K562 (cell line): Measurements from ENCODE around the gene PCDHGC4. TPM values are rescaled to one million over a fixed set of nuclear protein-coding genes. Genes with fewer than 3 reads are reported as not detected.

ENCODE experiments used
- ATAC-seq: fragments of 200-7000 bp; cut with Tn5 transposase; 3 replicates; pipeline ENCODE4 v1.9.1; 2020; ENCODE audit warnings: moderate library complexity
- BruUV-seq: library from RNA; stranded (reverse); fragments of 400-500 nt; replicated peaks from 2 replicates; lab custom pipeline; 2021; lab: Mats Ljungman, UMichigan
- CTCF ChIA-PET: fragments of 300-600 bp; formaldehyde crosslinking; extraction: SDS; loops from one replicate; lab custom pipeline; 2021; ENCODE audit warnings: low intra/inter-chr PET ratio; lab: Yijun Ruan, JAX
- POLR2A ChIA-PET: fragments of 300-600, 350-650 bp; sonication (Branson Sonifier 250); formaldehyde crosslinking; extraction: SDS; loops from one replicate; lab custom pipeline; 2021; ENCODE audit warnings: antibody characterized with exemption, inconsistent platforms; lab: Yijun Ruan, JAX
- DNase-seq, 4 experiments: peaks; one replicate each; pipeline versions ENCODE4 v3.0.0 to v3.0.0-alpha.2; 2011 to 2018; ENCODE audit warnings: low spot score in 3 of 4, mixed read lengths in 3 of 4; ENCODE audit errors: extremely low read depth in 1 of 4
- FAIRE-seq: peaks from 2 replicates; lab custom pipeline; 2011; peaks lifted over from hg19 to GRCh38; lab: Jason Lieb, UNC
- H2AFZ ChIP-seq: 2 replicates; pipeline ENCODE4 v1.6.0; 2011; ENCODE audit warnings: low read depth, low read length, control low read depth, inconsistent platforms
- H3K27ac ChIP-seq: fragments of 200-600 bp; 3 replicates; pipeline ENCODE4 v1.8.0; 2011; ENCODE audit warnings: low read depth, mild to moderate bottlenecking, control low read depth, inconsistent platforms, low read length, moderate library complexity, mixed read lengths; ENCODE audit errors: extremely low read depth
- H3K27me3 ChIP-seq, 2 experiments: fragments of 300-600 bp in 1 of 2; 2 replicates in 1 of 2; 3 replicates in 1 of 2; pipeline versions ENCODE4 v1.6.0 to v1.8.0; 2011; ENCODE audit warnings: inconsistent platforms in 2 of 2, low read length in 2 of 2, mild to moderate bottlenecking in 1 of 2, mixed read lengths in 1 of 2, moderate library complexity in 1 of 2; ENCODE audit not compliant: control insufficient read depth in 2 of 2, insufficient read depth in 2 of 2
- H3K36me3 ChIP-seq: fragments of 300-600 bp; 3 replicates; pipeline ENCODE4 v1.8.0; 2011; ENCODE audit warnings: mild to moderate bottlenecking, low read length, inconsistent platforms; ENCODE audit not compliant: control insufficient read depth, insufficient read depth
- H3K4me1 ChIP-seq, 2 experiments: fragments of 200-600 bp in 1 of 2; replicated peaks in 1 of 2; 2 replicates in 1 of 2; 3 replicates in 1 of 2; pipeline versions ENCODE4 v1.5.1 to v1.8.0; 2011; ENCODE audit warnings: inconsistent platforms in 2 of 2, low read length in 2 of 2, mild to moderate bottlenecking in 1 of 2, mixed read lengths in 1 of 2, moderate library complexity in 1 of 2; ENCODE audit not compliant: control insufficient read depth in 2 of 2, insufficient read depth in 2 of 2
- H3K4me2 ChIP-seq: 2 replicates; pipeline ENCODE4 v1.6.1; 2011; ENCODE audit warnings: low read length, control low read depth, inconsistent platforms, mixed read lengths; ENCODE audit not compliant: insufficient read depth
- H3K4me3 ChIP-seq: fragments of 200-600 bp; sonication (generic), shearing (Covaris generic); 2 replicates; pipeline ENCODE4 v1.5.1; 2016; ENCODE audit warnings: control low read depth, inconsistent platforms
- H3K79me2 ChIP-seq: fragments of 200-600 bp; 3 replicates; pipeline ENCODE4 v1.8.0; 2011; ENCODE audit warnings: low read length, inconsistent platforms; ENCODE audit not compliant: control insufficient read depth, insufficient read depth
- H3K9ac ChIP-seq, 2 experiments: 2 replicates each; pipeline versions ENCODE4 v1.6.0 to v1.6.1; 2011; ENCODE audit warnings: low read depth in 2 of 2, low read length in 2 of 2, control low read depth in 1 of 2, inconsistent platforms in 1 of 2, mild to moderate bottlenecking in 1 of 2, mixed read lengths in 1 of 2; ENCODE audit not compliant: insufficient read depth in 1 of 2
- H3K9me1 ChIP-seq: one replicate; pipeline ENCODE4 v1.6.0; 2011; ENCODE audit warnings: inconsistent platforms, mild to moderate bottlenecking, low read length, moderate library complexity; ENCODE audit not compliant: control insufficient read depth, insufficient read depth
- H3K9me3 ChIP-seq: replicated peaks from 2 replicates; pipeline ENCODE4 v1.5.1; 2011; ENCODE audit warnings: low read depth, low read length, inconsistent platforms; ENCODE audit not compliant: control insufficient read depth, insufficient read depth
- H4K20me1 ChIP-seq: replicated peaks from 2 replicates; pipeline ENCODE4 v1.6.1; 2011; ENCODE audit warnings: low read length, inconsistent platforms, mixed read lengths; ENCODE audit not compliant: control insufficient read depth, insufficient read depth
- ELK3 ChIP-seq: fragments of 450-650 bp; formaldehyde crosslinking; IDR thresholded peaks from 2 replicates; pipeline ENCODE4 v1.4.0; 2020; ENCODE audit warnings: mild to moderate bottlenecking
- EP300 ChIP-seq: IDR thresholded peaks from 2 replicates; pipeline ENCODE4 v1.6.1; 2012; ENCODE audit warnings: low read length, improper control_type of control experiment
- GATAD2B ChIP-seq: fragments of 450-650 bp; IDR thresholded peaks from 2 replicates; pipeline ENCODE4 v1.6.1; 2017; ENCODE audit warnings: mild to moderate bottlenecking, borderline replicate concordance
- HIVEP1 ChIP-seq: fragments of 250-450 bp; sonication (Bioruptor Pico); IDR thresholded peaks from 2 replicates; pipeline ENCODE4 v1.4.0; 2020; ENCODE audit warnings: mild to moderate bottlenecking
- HMG20B ChIP-seq: fragments of 250-450 bp; sonication (Bioruptor Pico); IDR thresholded peaks from 2 replicates; pipeline ENCODE4 v1.5.0; 2021; ENCODE audit warnings: mild to moderate bottlenecking
- KAT7 ChIP-seq: sonication (generic); formaldehyde crosslinking; IDR thresholded peaks from 2 replicates; pipeline ENCODE4 v1.8.0; 2022; ENCODE audit warnings: missing genetic modification reagents, mild to moderate bottlenecking, borderline replicate concordance
- L3MBTL2 ChIP-seq: fragments of 450-650 bp; IDR thresholded peaks from 2 replicates; pipeline ENCODE4 v1.6.1; 2016; ENCODE audit warnings: mild to moderate bottlenecking, moderate library complexity
- MYBL2 ChIP-seq, 2 experiments: fragments of 450-650 bp in 1 of 2; sonication (generic) in 1 of 2; formaldehyde crosslinking in 1 of 2; IDR thresholded peaks; 2 replicates each; pipeline versions ENCODE4 v1.6.1 to v1.8.1; 2017 to 2022; ENCODE audit warnings: borderline replicate concordance in 1 of 2, inconsistent platforms in 1 of 2, low read depth in 1 of 2, mild to moderate bottlenecking in 1 of 2, missing genetic modification reagents in 1 of 2, moderate library complexity in 1 of 2
- NBN ChIP-seq: fragments of 450-650 bp; IDR thresholded peaks from 2 replicates; pipeline ENCODE4 v1.6.1; 2016; ENCODE audit warnings: low read depth, mild to moderate bottlenecking
- PTTG1 ChIP-seq: fragments of 450-650 bp; IDR thresholded peaks from 2 replicates; pipeline ENCODE4 v1.6.1; 2016; ENCODE audit warnings: low read depth, mild to moderate bottlenecking, missing genetic modification characterization, missing compliant biosample characterization
- RBM22 ChIP-seq: fragments of 200-400 bp; formaldehyde crosslinking; IDR thresholded peaks from 2 replicates; pipeline ENCODE4 v1.6.1; 2018; ENCODE audit warnings: low read length, low read depth; ENCODE audit not compliant: poor library complexity, severe bottlenecking
- TCFL5 ChIP-seq: fragments of 250-450 bp; sonication (Bioruptor Pico); conservative IDR thresholded peaks from 2 replicates; pipeline ENCODE4 v1.6.1; 2021; ENCODE audit warnings: mild to moderate bottlenecking, moderate library complexity, matching md5 sums
- XRCC4 ChIP-seq: IDR thresholded peaks from one replicate; pipeline ENCODE4 v1.6.1; 2011; ENCODE audit not compliant: insufficient read depth, insufficient read length; ENCODE audit errors: extremely low read depth
- ZFPM2 ChIP-seq: fragments of 250-450 bp; sonication (Bioruptor Pico); IDR thresholded peaks from 2 replicates; pipeline ENCODE4 v1.5.1; 2022; ENCODE audit warnings: mild to moderate bottlenecking
- ZNF23 ChIP-seq: fragments of 250-450 bp; sonication (Bioruptor Pico); IDR thresholded peaks from 2 replicates; pipeline ENCODE4 v1.4.0; 2020; ENCODE audit warnings: mild to moderate bottlenecking
- WGBS: fragments of 100-300 bp; shearing (Covaris generic); methylation state at CpG from one replicate; pipeline ENCODE4 v1.1.6; 2016; ENCODE audit warnings: low coverage, mixed read lengths; ENCODE audit not compliant: insufficient coverage; ENCODE audit errors: missing lambda C conversion rate; 5-methylcytosine and 5-hydroxymethylcytosine counted together
- in situ Hi-C: fragments of 300-500 bp; cut with MboI; formaldehyde crosslinking; loops from 4 replicates; pipeline ENCODE4 v1.15.0; 2018; ENCODE audit warnings: inconsistent platforms, mixed read lengths
- intact Hi-C: fragments of 100-400 bp; cut with micrococcal nuclease; formaldehyde crosslinking; loops from 2 replicates; pipeline ENCODE4 v1.14.2; 2022
- polyA plus RNA-seq, 8 experiments: library from polyadenylated mRNA; depleted of rRNA in 4 of 8; stranded (reverse) in 5 of 8; unstranded in 3 of 8; fragments of >200 nt; fragmentation: Nextera tagmentation in 2 of 8; fragmentation: Illumina TruSeq in 1 of 8; extraction: Ambion mirVana in 2 of 8; extraction: Trizol in 1 of 8; gene quantifications; 2 replicates each; pipeline versions ENCODE4 v1.2.1 to v1.2.3, GENCODE V29; 2011 to 2014; ENCODE audit warnings: inconsistent platforms in 1 of 8, missing spikeins in 1 of 8
- total RNA-seq, 7 experiments: library from RNA; depleted of rRNA in 6 of 7; stranded (reverse); fragments of >200 nt in 6 of 7; fragmentation: Illumina TruSeq in 2 of 7; extraction: Trizol in 2 of 7; gene quantifications; 2 replicates each; pipeline versions ENCODE4 v1.2.1 to v1.2.3, GENCODE V29; 2011 to 2021; ENCODE audit warnings: low replicate concordance in 1 of 7
- TF ChIP-seq, protein P1 (sequence below): fragments of 250-450 bp; sonication (Bioruptor Pico); IDR thresholded peaks from 2 replicates; pipeline ENCODE4 v1.4.0; 2020; ENCODE audit warnings: borderline replicate concordance
- TF ChIP-seq, protein P2 (sequence below): fragments of 250-450 bp; sonication (Bioruptor Pico); IDR thresholded peaks from 2 replicates; pipeline ENCODE4 v1.5.0; 2021

Gene PCDHGC4
- total and polyA plus RNA-seq, 9 of the 15 experiments (the other 6 are each of a cell fraction or from before 2014, with no cell fraction given): 0.05 TPM; not detected in 8

DNA sequence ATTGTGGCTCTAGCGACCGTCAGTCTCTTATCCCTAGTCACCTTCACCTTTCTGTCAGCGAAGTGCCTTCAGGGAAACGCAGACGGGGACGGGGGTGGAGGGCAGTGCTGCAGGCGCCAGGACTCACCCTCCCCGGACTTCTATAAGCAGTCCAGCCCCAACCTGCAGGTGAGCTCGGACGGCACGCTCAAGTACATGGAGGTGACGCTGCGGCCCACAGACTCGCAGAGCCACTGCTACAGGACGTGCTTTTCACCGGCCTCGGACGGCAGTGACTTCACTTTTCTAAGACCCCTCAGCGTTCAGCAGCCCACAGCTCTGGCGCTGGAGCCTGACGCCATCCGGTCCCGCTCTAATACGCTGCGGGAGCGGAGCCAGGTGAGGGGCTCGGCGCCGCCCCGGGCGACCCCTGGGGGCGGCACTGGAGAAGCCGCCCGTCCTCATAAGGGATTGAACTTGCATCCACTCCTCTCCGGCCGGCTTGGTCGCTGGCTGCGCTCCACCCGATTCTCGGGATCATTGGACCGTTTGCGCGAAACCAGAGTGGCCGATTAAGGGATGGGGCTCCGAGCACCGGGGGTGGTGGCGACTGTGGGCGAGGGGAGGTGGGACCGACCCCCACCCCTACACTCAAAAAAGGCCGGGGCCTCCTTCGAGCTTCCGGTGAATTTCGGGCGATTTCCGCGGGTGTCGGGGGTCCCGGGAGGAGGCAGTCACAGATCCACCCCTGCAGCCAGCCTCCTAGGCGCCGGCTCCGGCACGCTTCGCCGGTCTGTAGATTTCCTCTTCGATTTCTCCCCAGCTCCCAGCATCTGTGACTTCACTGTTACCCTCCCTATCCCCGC, 6.7 kb downstream of the PCDHGC4 start:
- no peaks in the 10 kb centered on the region for H3K79me2 ChIP-seq
- ChIA-PET CTCF (no interaction called here), POLR2A (interaction anchor here (0.6 to 0.9 kb wide), 2 partner anchors 25 to 1077 kb away, joined by 4 to 5 read pairs; no protein-coding TSS in a partner anchor)
- no TSS peak for BruUV-seq
- H3K9me1 ChIP-seq: no peaks in the 10 kb centered on the region
- no peak for FAIRE-seq
- 13% methylated on average over 37 of the region's 66 CpGs for WGBS
- no peak overlapping the region for H3K4me2 ChIP-seq
- H2AFZ ChIP-seq: no peak overlapping the region
- no peak overlapping the region for H3K9ac ChIP-seq
- no peak overlapping the region for H3K4me3 ChIP-seq
- no peak for ATAC-seq
- H3K27me3 ChIP-seq: peaks cover 46 to 94% of the 10 kb centered on the region in 2 experiments
- peaks cover 0 to 15% of the 10 kb centered on the region in 2 experiments; a peak in 2 of 5 replicates for H3K4me1 ChIP-seq
- H3K27ac ChIP-seq: no peak overlapping the region
- 0 out of 2 replicates have a peak, but pooled peaks cover 5% of the 10 kb centered on the region for H4K20me1 ChIP-seq
- intact Hi-C loops: no loop called here
- DNase-seq: no peak
- in situ Hi-C loops: no loop called here
- no peaks in the 10 kb centered on the region for H3K36me3 ChIP-seq
- no peaks in the 10 kb centered on the region for H3K9me3 ChIP-seq
- TF ChIP-seq, protein P1, sequence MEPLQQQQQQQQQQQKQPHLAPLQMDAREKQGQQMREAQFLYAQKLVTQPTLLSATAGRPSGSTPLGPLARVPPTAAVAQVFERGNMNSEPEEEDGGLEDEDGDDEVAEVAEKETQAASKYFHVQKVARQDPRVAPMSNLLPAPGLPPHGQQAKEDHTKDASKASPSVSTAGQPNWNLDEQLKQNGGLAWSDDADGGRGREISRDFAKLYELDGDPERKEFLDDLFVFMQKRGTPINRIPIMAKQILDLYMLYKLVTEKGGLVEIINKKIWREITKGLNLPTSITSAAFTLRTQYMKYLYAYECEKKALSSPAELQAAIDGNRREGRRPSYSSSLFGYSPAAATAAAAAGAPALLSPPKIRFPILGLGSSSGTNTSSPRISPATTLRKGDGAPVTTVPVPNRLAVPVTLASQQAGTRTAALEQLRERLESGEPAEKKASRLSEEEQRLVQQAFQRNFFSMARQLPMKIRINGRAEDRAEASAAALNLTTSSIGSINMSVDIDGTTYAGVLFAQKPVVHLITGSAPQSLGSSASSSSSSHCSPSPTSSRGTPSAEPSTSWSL (CRISPR knock-in tag): no peak
- TF ChIP-seq ELK3: no peak
- no peak for TF ChIP-seq PTTG1
- no peak for TF ChIP-seq HMG20B
- TF ChIP-seq GATAD2B: no peak
- TF ChIP-seq XRCC4: no peak
- no peak for TF ChIP-seq KAT7
- no peak for TF ChIP-seq RBM22
- TF ChIP-seq HIVEP1 (CRISPR knock-in tag): no peak
- no peak for TF ChIP-seq NBN
- TF ChIP-seq MYBL2 (IDR thresholded peaks at IDR 0.05; ENCODE audit: low read depth): no peak
- TF ChIP-seq MYBL2 (CRISPR knock-in tag; IDR thresholded peaks at IDR 0.05; ENCODE audit: borderline replicate concordance): no peak
- TF ChIP-seq L3MBTL2: no peak
- TF ChIP-seq, protein P2, sequence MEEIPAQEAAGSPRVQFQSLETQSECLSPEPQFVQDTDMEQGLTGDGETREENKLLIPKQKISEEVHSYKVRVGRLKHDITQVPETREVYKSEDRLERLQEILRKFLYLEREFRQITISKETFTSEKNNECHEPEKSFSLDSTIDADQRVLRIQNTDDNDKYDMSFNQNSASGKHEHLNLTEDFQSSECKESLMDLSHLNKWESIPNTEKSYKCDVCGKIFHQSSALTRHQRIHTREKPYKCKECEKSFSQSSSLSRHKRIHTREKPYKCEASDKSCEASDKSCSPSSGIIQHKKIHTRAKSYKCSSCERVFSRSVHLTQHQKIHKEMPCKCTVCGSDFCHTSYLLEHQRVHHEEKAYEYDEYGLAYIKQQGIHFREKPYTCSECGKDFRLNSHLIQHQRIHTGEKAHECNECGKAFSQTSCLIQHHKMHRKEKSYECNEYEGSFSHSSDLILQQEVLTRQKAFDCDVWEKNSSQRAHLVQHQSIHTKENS (CRISPR knock-in tag): no peak
- TF ChIP-seq EP300: no peak
- TF ChIP-seq ZNF23 (CRISPR knock-in tag): no peak
- no peak for TF ChIP-seq TCFL5 (CRISPR knock-in tag)
- TF ChIP-seq ZFPM2 (CRISPR knock-in tag): no peak
